HG02885 (cell line): ENCODE results near the gene UNK.
A peak's percentile ranks its signal among the peaks of the same experiment; 100 is the strongest.

Source experiments
- ATAC-seq: cut with Tn5 transposase; IDR thresholded peaks from one replicate; pipeline ENCODE4 v1.9.1; 2021; ENCODE audit warnings: mild to moderate bottlenecking; ENCODE audit not compliant: unreplicated experiment, poor library complexity

Gene UNK

GRCh38 chr17:75784473-75785015 is at the start of gene UNK:
Gene UNK, plus strand, starts transcription at chr17:75784806. Its CDS starts 75 bp downstream, at chr17:75784881.
- peak; percentile 58 for ATAC-seq

- ATAC-seq: no peak
These were observed 48.3 kb upstream of the UNK start for GRCh38 chr17:75736173-75736835.

DNA sequence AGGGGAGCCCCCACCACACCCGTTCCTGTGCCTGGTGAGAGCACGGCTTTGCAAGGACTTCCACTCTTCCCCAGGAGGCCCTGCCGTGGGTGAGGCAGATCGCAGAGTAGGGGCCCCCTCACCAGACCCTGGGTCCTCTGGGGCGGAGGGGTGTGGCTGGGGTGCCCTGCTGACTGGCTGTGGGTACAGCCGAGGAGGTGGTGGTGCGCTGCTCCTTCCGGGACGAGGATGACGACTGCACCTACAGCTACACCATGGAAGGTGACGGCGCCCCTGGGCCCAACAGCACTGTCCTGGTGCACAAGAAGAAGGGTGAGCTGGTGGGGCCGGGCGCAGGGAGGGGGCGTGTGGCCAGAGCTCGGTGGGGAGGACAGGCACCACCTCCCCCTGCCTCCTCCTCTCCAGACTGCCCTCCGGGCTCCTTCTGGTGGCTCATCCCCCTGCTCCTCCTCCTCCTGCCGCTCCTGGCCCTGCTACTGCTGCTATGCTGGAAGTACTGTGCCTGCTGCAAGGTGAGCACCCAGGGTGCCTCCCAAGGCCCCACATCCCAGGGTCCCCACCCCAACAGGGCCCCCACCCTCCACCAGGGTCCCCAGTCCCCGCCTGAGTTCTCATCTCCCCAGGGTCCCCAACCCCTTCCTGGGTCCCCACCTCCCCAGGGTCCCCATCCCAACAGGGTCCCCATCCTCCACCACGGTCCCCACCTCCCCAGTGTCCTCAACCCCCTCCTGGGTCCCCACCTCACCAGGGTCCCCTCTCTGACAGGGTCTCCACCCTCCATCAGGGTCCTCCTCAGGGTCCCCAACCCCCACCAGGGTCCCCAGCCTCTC is 47.3 kb upstream of the UNK start:
- ATAC-seq: no peak

DNA sequence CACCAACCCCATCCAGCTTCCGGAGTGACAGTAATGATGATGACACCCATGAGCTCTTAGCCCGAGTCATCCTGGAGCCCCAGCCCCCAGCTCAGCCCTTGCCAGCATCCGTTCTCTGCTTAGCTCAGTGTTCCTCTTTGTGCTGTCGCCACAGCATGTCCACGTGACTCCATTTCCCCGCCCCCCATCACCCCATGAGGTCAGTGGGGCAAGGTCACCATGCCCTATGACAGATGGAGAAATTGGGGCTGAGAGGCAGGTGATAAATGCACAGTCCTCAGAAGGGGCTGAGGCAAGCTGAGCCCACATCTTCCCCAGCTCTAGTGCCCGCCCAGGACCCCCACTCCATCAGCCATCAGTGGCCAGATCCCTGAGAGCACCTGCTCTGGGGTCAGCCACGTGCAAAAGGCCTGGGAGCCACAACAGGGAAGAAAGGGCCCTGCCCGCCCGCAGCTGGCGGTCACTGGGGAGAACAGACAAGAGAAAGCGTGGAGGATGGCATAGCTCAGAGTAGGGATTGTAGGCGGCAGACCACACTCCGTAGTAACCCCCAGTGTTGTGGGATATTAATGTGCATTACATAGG is 46.3 kb upstream of the UNK start:
- no peak for ATAC-seq

- ATAC-seq: no peak
These were observed 45.4 kb upstream of the UNK start for GRCh38 chr17:75739174-75739573.

DNA sequence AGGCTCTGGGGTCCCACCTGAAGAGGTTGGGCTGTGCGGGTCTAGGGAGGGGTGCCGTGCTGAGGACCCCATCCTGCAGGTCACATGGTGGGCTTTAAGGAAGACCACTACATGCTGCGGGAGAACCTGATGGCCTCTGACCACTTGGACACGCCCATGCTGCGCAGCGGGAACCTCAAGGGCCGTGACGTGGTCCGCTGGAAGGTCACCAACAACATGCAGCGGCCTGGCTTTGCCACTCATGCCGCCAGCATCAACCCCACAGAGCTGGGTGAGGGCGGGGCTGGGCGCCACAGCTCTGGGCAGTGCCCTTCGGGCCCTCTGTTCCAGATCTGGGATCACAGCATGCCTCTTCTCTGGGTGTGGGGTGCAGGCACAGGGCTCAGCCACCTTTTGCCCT is 44.8 kb upstream of the UNK start:
- no peak for ATAC-seq

GRCh38 chr17:75740215-75740614 is 44.4 kb upstream of the UNK start:
- ATAC-seq: no peak

DNA sequence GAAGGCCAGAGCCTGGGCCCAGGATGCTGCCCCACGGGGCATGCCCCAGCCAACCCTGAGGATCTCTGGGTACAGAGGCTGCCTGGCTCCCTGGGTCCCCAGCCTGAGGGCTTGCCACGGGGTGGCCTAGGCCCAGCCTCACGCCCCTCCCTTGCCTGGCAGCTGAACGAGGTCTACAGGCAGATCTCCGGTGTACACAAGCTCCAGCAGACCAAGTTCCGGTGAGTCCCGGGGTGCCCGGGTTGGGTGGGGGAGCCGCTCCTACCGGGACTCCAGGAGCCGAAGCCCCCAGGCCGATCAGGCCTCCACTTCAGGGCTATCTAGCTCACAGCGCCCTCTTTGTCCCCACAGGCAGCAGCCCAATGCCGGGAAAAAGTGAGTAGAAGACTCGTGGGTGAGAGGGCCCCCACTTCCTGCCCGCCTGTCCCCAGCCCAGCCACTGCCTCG is 44.0 kb upstream of the UNK start:
- ATAC-seq: no peak

GRCh38 chr17:75742337-75742736 is 42.3 kb upstream of the UNK start:
- ATAC-seq: no peak

DNA sequence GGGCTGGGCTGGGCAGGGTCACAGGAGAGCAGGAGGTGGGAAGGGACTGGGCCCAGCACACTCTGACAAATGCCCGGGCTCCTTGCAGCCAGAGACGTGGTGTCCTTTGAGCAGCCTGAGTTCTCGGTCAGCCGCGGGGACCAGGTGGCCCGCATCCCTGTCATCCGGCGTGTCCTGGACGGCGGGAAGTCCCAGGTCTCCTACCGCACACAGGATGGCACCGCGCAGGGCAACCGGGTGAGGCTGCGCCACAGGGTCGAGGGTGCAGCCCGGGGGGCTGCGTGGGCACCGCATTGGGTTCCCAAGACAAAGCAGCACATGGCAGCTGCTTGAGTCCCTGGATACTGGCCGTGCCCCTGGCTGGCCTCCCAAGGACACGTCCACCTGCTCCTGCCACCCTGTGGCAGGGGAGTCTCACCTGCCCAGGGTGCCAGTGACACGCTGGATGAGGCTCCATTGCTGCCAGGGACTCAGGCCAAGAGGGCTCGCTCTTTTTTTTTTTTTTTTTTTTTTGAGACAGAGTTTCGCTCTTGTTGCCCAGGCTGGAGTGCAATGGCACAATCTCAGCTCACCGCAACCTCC is 40.9 kb upstream of the UNK start:
- ATAC-seq: no peak

GRCh38 chr17:75748706-75749105 is 35.9 kb upstream of the UNK start:
- ATAC-seq: no peak

DNA sequence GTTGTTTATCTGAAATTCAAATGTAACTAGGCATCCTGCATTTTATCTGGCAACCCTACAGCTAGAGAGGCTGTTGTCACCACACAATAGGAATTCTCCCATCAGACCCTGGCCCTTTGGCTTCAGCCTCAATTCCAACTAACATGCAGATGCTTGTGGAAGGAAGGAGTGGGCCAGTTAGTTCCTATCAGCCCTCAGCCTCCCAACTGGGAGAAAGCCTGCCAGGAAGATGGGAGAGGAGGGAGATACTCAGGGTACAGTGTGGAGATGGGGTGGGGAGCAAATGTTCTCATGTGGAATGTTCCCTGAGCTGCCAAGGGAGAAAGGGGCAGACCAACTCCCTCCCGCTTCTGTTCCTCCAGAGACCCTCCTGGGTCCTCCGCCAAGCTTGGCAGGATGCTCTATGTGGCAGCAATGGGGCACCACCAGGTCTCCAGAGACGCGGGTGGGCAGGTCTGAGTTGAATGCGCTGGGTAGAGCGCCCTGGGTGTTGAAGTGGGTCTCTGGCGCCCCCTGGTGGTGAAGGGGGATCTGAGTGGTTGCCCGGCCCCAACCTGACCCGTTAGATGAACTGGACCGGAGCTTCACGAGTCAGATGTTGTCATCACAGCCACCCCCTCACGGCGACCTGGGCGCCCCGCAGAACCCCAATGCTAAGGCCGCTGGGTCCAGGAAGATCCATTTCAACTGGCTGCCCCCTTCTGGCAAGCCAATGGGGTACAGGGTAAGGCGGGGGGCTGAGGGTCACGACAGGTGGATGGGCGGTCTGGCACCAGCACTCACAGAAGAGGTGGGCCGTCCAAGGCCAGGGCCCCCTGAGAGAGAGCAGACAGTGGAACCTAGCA is 34.8 kb upstream of the UNK start:
- ATAC-seq: peak; percentile 46

- ATAC-seq: no peak
These were observed 33.8 kb upstream of the UNK start for GRCh38 chr17:75750661-75751423.

DNA sequence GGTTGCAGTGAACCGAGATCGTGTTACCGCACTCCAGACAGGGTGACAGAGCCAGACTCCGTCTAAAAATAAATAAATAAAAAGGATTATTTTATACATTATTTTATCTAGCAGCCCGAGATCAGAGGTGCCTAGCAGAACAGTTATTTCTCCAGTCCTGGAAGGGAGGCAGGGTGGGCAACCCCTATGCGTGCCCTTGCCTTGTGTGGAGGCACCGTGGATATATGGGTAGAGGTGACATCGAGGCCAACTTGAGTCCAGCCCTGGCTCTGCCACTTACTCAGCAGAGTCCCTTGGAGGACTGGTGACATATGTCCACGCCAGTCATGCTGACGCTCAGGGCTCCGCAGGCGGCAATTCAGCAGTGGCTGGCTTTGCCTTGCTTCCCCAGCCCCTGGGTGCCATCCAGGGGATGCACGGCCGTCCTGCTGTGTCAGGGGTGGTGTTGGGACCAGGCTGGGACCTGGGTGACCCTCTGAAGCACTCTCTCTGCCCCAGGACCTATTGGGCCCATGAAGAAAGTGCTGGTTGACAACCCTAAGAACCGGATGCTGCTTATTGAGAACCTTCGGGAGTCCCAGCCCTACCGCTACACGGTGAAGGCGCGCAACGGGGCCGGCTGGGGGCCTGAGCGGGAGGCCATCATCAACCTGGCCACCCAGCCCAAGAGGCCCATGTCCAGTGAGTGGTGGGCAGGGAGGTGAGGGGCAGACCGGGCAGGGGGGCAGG is 32.8 kb upstream of the UNK start:
- no peak for ATAC-seq

DNA sequence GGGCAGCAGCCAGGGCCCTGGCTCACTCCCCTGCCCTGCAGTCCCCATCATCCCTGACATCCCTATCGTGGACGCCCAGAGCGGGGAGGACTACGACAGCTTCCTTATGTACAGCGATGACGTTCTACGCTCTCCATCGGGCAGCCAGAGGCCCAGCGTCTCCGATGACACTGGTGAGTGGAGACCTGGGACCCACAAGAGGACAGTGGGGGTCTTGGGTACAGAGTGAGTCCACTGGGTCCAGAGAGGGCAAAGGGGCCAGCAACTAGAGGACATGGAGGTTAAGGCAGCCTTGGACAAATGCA is 32.2 kb upstream of the UNK start:
- ATAC-seq: no peak

- no peak for ATAC-seq
These were observed 31.6 kb upstream of the UNK start for GRCh38 chr17:75752802-75753513.

GRCh38 chr17:75753514-75754377 is 30.9 kb upstream of the UNK start:
- ATAC-seq: peak; percentile 74
